RWPE1 (cell line): Measurements from ENCODE around the gene CAPRIN1.
"Not testable (repeated sequence)": the region's sequence is repeated elsewhere in the genome, so short reads cannot be mapped to it uniquely, and the experiment has no call there.

Experiments
- CTCF ChIA-PET: fragments of 350-600 bp; sonication (Branson Sonifier 250); formaldehyde crosslinking; extraction: SDS; loops from one replicate; lab custom pipeline; 2021; lab: Yijun Ruan, JAX
- POLR2A ChIA-PET: fragments of 400-600 bp; formaldehyde crosslinking; extraction: SDS; loops from one replicate; lab custom pipeline; 2020; ENCODE audit warnings: antibody characterized with exemption; ENCODE audit not compliant: low non-redundant PET; lab: Yijun Ruan, JAX
- DNase-seq: peaks from one replicate; pipeline ENCODE4 v3.0.0; 2012; ENCODE audit warnings: low spot score
- H3K27ac ChIP-seq: fragments of 450-650 bp; 2 replicates; pipeline ENCODE4 v1.5.1; 2017
- TF ChIP-seq, protein P1 (sequence below): fragments of 450-650 bp; conservative IDR thresholded peaks from 2 replicates; pipeline ENCODE4 v1.5.1; 2017; ENCODE audit warnings: low read depth, mild to moderate bottlenecking

Gene CAPRIN1

DNA sequence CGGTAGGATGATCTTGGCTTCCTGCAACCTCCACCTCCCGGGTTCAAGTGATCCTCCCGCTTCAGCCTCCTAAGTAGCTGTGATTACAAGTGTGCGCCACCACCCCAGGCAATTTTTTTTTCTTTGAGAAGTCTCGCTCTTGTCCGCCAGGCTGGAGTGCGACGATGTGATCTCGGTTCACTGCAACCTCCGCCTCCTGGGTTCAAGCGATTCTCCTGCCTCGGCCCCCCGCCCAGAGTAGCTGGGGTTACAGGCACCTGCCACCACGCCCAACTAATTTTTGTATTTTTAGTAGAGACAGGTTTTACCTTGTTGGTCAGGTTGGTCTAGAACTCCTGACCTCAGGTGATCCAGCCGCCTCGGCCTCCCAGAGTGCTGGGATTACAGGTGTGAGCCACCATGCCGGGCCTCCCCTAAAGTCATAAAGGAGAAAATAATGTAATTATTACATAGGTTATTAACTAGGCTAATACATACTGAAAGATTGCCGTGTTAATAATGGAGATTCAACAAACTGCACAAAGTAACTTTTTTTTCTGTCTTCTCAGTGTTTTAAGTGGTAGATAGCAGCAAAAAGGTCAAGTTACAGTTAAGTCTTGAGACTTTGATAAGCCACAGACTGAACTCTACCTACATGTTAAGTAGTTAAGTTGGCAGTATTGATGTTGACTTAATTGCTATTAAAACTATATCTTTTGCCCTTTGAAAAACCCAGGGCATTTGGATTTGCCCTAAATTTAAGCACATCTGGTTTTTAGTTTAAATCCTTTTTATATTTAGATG is 3.9 kb downstream of the CAPRIN1 start:
- H3K27ac ChIP-seq = no peak overlapping the region; the same call in 1 of the 2 replicates
- POLR2A ChIA-PET = no interaction called here
- no peak for DNase-seq
- CTCF ChIA-PET = no interaction called here
- TF ChIP-seq, protein P1, sequence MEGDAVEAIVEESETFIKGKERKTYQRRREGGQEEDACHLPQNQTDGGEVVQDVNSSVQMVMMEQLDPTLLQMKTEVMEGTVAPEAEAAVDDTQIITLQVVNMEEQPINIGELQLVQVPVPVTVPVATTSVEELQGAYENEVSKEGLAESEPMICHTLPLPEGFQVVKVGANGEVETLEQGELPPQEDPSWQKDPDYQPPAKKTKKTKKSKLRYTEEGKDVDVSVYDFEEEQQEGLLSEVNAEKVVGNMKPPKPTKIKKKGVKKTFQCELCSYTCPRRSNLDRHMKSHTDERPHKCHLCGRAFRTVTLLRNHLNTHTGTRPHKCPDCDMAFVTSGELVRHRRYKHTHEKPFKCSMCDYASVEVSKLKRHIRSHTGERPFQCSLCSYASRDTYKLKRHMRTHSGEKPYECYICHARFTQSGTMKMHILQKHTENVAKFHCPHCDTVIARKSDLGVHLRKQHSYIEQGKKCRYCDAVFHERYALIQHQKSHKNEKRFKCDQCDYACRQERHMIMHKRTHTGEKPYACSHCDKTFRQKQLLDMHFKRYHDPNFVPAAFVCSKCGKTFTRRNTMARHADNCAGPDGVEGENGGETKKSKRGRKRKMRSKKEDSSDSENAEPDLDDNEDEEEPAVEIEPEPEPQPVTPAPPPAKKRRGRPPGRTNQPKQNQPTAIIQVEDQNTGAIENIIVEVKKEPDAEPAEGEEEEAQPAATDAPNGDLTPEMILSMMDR = no peak

DNA sequence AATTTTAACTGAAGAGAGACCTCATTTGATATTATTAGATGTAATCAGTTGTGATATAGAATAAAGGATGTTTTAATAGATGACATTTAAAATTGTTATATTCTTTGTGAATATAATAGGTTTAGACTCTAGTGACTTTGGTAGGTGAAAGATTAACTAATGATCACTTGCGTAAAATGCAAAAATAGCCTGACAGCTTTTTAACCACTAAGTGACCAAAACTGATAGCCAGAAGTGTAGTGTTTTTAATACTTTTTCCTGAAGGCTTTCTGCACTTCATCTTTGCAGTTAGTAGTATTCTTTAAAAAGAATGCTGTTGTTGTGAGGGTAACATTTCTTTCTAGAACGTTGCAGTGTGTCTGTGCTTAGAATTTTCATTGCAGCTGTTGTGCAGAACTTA is 5.1 kb downstream of the CAPRIN1 start:
- POLR2A ChIA-PET = no interaction called here
- DNase-seq = no peak
- no peak overlapping the region for H3K27ac ChIP-seq
- CTCF ChIA-PET = interaction anchor here (0.7 kb wide), 1 partner anchor 1002 kb away, joined by 3 read pairs; no protein-coding TSS in a partner anchor
- TF ChIP-seq, protein P1 = no peak

DNA sequence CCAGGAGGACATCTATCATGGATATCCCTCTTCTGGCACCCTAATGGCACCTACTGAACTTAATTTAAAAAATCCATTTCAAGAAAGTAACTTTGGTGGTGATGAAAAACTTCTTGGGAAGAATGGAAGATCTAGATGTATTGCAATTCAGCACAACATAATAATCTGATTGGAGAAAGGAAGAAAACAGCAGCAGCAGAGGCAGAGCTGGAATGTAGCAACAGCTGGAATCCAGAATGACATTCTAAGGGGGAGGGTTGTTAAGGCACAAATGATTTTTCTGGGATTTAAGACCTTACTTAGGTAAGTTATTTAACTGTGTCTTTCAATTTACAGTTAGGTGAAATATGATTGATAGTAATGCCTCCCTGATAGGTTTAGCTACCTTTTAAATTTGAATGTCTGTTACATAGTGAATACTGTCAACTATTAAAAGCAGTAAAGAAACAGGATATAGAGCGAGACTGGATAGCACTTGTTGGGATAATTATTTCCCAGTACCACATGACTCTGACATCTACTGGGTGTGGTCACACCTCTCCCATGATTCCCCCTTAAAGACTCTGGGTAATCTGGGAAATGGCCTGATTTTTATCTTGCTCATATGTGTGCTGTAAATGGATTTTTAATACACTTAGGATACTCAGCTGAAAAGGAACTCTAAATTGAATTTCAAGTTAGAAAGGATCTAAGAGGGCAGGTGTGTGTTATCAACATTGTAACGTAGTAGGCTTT is 11.7 kb downstream of the CAPRIN1 start:
- CTCF ChIA-PET = interaction anchor here (0.7 kb wide), 1 partner anchor 25 kb away, joined by 7 read pairs; no protein-coding TSS in a partner anchor
- H3K27ac ChIP-seq = no peak overlapping the region
- POLR2A ChIA-PET = no interaction called here
- TF ChIP-seq, protein P1 = no peak
- DNase-seq = no peak

DNA sequence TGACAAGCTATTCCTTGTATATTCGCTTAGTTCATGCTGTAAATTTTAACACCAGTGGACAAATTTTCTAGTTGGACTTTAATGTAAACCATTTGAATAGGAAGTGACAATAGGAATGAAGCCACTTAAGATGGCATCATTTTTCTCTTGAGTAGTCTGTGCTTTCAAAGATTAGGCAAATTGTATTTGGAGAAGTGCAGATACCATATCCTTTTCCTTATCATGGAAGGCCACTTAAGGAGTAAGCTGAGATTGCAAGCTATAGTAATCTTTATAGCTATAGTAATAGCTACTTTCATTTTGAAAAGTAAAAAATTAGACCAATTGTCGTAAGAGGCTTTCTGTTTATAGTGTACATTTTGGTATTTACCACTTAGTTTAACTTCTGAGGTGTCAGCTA is 12.8 kb downstream of the CAPRIN1 start:
- CTCF ChIA-PET = no interaction called here
- POLR2A ChIA-PET = no interaction called here
- TF ChIP-seq, protein P1 = no peak
- DNase-seq = no peak
- H3K27ac ChIP-seq = no peak overlapping the region

DNA sequence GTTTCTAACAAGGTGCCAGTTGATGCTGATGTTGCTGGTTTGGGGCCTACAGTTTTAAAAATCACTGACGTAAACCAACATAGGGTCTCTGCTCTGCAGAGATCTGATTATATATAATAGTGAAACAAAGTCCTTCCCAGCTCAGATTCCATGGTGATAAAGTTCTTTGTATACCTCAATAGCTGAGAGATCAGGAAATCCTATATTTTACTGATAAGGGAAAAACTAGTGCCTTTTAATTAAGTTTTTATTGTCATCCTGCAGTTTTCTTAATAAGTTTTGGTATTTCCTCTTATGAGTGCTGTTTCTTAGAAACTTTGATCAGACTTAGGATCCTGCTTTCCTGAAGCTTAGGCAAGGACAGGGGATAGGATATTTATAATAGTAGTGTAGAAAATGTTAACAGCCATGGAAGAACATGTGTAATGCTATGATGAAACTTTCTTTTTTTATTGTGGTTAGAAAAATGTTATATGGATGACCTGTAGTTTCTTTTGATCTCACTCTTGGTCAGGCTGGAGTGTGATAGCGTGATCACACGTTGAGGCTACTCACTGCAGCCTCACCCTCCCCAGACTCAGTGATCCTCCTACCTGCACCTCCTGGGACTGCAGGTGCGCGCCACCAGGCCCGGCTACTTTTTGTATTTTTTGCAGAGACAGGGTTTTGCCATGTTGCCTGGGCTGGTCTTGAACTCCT is 14.1 kb downstream of the CAPRIN1 start:
- H3K27ac ChIP-seq = no peak overlapping the region
- no peak for DNase-seq
- ChIA-PET CTCF (interaction anchor here (0.6 to 1.6 kb wide), 3 partner anchors 30 to 397 kb away, joined by 4 to 6 read pairs (median 5); no protein-coding TSS in a partner anchor), POLR2A (no interaction called here)
- TF ChIP-seq, protein P1 = no peak

DNA sequence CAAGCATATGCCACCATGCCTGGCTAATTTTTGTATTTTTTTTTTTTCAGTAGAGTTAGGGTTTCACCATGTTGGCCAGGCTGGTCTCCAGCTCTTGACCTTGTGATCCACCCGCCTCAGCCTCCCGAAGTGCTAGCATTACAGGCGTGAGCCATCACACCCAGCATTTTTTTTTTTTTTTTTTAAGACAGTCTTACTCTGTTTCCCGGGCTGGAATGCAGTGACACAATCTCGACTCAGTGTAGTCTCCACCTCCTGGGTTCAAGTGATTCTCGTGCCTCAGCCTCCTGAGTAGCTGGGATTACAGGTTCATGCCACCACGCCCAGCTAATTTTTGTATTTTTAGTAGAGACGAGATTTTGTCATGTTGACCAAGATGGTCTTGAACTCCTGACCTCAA is 15.2 kb downstream of the CAPRIN1 start:
- H3K27ac ChIP-seq, DNase-seq, POLR2A ChIA-PET, CTCF ChIA-PET: not testable (repeated sequence)
